HepG2 (cell line): Measurements from ENCODE around the gene ETF1. TPM values are rescaled to one million over a fixed set of nuclear protein-coding genes. Genes with fewer than 3 reads are reported as not detected.
A peak's percentile ranks its signal among the peaks of the same experiment; 100 is the strongest.

ENCODE experiments used
- HINFP ChIP-seq: sonication (generic); formaldehyde crosslinking; IDR thresholded peaks from 2 replicates; pipeline ENCODE4 v1.4.0; 2020; ENCODE audit warnings: low read depth, mild to moderate bottlenecking, missing genetic modification reagents
- MXD1 ChIP-seq: sonication (generic); formaldehyde crosslinking; IDR thresholded peaks from 2 replicates; pipeline ENCODE4 v1.4.0; 2020; ENCODE audit warnings: mild to moderate bottlenecking, missing genetic modification reagents
- NAIF1 ChIP-seq: sonication (generic); formaldehyde crosslinking; IDR thresholded peaks from 2 replicates; pipeline ENCODE4 v1.5.0; 2020; ENCODE audit warnings: mild to moderate bottlenecking, missing genetic modification reagents, borderline replicate concordance
- NFAT5 ChIP-seq: sonication (generic); formaldehyde crosslinking; IDR thresholded peaks from 2 replicates; pipeline ENCODE4 v1.4.0; 2020; ENCODE audit warnings: missing genetic modification reagents
- POGK ChIP-seq: sonication (generic); formaldehyde crosslinking; conservative IDR thresholded peaks from 2 replicates; pipeline ENCODE4 v1.8.0; 2022; ENCODE audit warnings: mild to moderate bottlenecking, moderate library complexity, missing genetic modification reagents
- SETDB1 ChIP-seq: sonication (generic); formaldehyde crosslinking; IDR thresholded peaks from 2 replicates; pipeline ENCODE4 v1.5.1; 2020; ENCODE audit warnings: missing genetic modification reagents, mild to moderate bottlenecking, borderline replicate concordance
- SMYD3 ChIP-seq: sonication (generic); formaldehyde crosslinking; IDR thresholded peaks from 2 replicates; pipeline ENCODE4 v1.8.1; 2023; ENCODE audit warnings: mild to moderate bottlenecking, missing genetic modification reagents
- ZBTB33 ChIP-seq: sonication (generic); formaldehyde crosslinking; IDR thresholded peaks from 2 replicates; pipeline ENCODE4 v1.4.0; 2020; ENCODE audit warnings: missing genetic modification reagents
- ZC3H13 ChIP-seq: sonication (generic); formaldehyde crosslinking; IDR thresholded peaks from 2 replicates; pipeline ENCODE4 v1.8.1; 2023; ENCODE audit warnings: mild to moderate bottlenecking, missing genetic modification reagents, moderate library complexity
- polyA plus RNA-seq, 8 experiments: library from polyadenylated mRNA; depleted of rRNA in 3 of 8; stranded (reverse) in 7 of 8; unstranded in 1 of 8; fragments of >200 nt; fragmentation: Illumina TruSeq in 4 of 8; extraction: Trizol in 4 of 8; gene quantifications; 2 replicates each; pipeline versions ENCODE4 v1.2.1 to v1.2.3, GENCODE V29; 2011 to 2016; ENCODE audit warnings: low read depth in 4 of 8, missing spikeins in 1 of 8, mixed read lengths in 1 of 8; ENCODE audit not compliant: insufficient read depth in 1 of 8
- total RNA-seq, 5 experiments: library from RNA; depleted of rRNA; stranded (reverse); fragments of >200 nt; fragmentation: Illumina TruSeq; extraction: Trizol; gene quantifications; 2 replicates each; pipeline ENCODE4 v1.2.3, GENCODE V29; 2016; ENCODE audit warnings: low read depth in 1 of 5

Gene ETF1
- total and polyA plus RNA-seq, 2 of the 13 experiments (the other 11 are each of a cell fraction or from before 2014, with no cell fraction given), result 52.1 to 184 TPM

- peak; percentile 96 for TF ChIP-seq NFAT5 (CRISPR knock-in tag)
- peak; percentile 99 for TF ChIP-seq MXD1 (CRISPR knock-in tag)
- TF ChIP-seq HINFP (CRISPR knock-in tag), result peak; percentile 83
- peak; percentile 97 for TF ChIP-seq NAIF1
- no peak for TF ChIP-seq SETDB1 (CRISPR knock-in tag)
- TF ChIP-seq SMYD3 (CRISPR knock-in tag), result peak; percentile 39; the same call in 1 of the 2 replicates
- peak; percentile 92 for TF ChIP-seq ZC3H13 (CRISPR knock-in tag)
- TF ChIP-seq ZBTB33 (CRISPR knock-in tag), result peak; percentile 11; the same call in 1 of the 2 replicates
- peak; percentile 44; the same call in 1 of the 2 replicates for TF ChIP-seq POGK (CRISPR knock-in tag)
Observed at GRCh38 chr5:138575194-138576015, 32.4 kb upstream of the ETF1 start, which contains the start of gene HSPA9 (continued).
